ENCODE measurements around the gene RHOBTB3. TPM values are rescaled to one million over a fixed set of nuclear protein-coding genes. Genes with fewer than 3 reads are reported as not detected.

Gene RHOBTB3
- total RNA-seq, 1 donor: 314 TPM

DNA sequence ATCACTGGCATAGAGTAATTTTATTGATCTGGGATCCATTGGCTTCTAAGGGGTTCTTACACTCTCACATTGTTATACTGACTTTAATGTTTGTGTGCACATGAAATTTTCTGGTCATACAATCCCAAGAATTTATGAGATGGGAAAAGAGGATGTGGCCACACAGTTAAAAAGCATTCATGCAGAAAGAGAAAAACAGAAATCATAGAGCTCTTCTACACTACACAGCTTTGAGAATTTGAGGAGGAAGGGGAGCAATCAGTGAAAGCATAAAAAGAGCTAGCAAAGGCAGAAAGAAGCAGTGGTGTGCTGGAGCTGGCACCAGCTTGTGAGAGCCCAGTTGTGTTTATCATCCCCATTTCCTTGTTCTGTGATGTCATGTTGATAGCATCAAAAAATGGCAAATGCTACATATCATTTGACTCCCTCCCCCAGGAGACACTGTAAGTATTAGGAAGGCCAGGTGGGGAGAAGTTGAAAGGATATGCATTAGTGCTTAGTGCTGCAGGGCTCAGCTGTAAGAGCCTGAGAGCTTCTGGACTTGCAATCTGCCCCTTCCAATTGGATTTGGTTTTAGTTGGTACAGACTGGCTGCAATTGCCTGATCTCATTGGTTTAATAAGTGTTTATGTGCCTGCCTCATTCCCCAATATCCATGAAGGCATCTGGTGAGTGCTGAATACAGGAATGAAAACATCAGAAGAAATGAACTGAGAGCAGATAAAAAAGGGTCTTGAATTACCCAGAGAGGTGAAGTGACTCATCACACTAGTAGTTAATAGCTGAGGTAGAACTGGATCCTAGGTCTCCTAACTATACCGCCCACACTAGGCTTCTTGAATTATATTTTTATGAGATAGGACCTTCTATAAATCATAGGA is 30.9 kb downstream of the RHOBTB3 start:
- Histone ChIP-seq H3K27ac (ENCODE audit: low read depth, low read length) (peak overlapping the region; percentile 79), H3K79me2 (ENCODE audit: insufficient read depth, low read length) (peaks cover 5% of the 10 kb centered on the region), H4K20me1 (ENCODE audit: insufficient read depth, low read length) (no peaks in the 10 kb centered on the region), H3K4me2 (ENCODE audit: insufficient read depth, low read length) (peak overlapping the region; percentile 34), H2AFZ (ENCODE audit: low read length) (no peak overlapping the region), H3K27me3 (ENCODE audit: insufficient read depth, low read length) (no peaks in the 10 kb centered on the region), H3K36me3 (ENCODE audit: insufficient read depth, low read length) (peaks cover 30% of the 10 kb centered on the region), H3K4me3 (ENCODE audit: insufficient read depth, low read length) (peak overlapping the region; percentile 4), H3K4me1 (ENCODE audit: insufficient read depth, low read length) (peaks cover 47% of the 10 kb centered on the region), H3K9me3 (ENCODE audit: low read depth, low read length) (no peaks in the 10 kb centered on the region)
- no peak for DNase-seq (ENCODE audit: insufficient read length, low spot score, missing footprints)
- TF ChIP-seq, protein P1, sequence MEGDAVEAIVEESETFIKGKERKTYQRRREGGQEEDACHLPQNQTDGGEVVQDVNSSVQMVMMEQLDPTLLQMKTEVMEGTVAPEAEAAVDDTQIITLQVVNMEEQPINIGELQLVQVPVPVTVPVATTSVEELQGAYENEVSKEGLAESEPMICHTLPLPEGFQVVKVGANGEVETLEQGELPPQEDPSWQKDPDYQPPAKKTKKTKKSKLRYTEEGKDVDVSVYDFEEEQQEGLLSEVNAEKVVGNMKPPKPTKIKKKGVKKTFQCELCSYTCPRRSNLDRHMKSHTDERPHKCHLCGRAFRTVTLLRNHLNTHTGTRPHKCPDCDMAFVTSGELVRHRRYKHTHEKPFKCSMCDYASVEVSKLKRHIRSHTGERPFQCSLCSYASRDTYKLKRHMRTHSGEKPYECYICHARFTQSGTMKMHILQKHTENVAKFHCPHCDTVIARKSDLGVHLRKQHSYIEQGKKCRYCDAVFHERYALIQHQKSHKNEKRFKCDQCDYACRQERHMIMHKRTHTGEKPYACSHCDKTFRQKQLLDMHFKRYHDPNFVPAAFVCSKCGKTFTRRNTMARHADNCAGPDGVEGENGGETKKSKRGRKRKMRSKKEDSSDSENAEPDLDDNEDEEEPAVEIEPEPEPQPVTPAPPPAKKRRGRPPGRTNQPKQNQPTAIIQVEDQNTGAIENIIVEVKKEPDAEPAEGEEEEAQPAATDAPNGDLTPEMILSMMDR (IDR thresholded peaks at IDR 0.05; ENCODE audit: extremely low read depth, low read depth, low read length): no peak

DNA sequence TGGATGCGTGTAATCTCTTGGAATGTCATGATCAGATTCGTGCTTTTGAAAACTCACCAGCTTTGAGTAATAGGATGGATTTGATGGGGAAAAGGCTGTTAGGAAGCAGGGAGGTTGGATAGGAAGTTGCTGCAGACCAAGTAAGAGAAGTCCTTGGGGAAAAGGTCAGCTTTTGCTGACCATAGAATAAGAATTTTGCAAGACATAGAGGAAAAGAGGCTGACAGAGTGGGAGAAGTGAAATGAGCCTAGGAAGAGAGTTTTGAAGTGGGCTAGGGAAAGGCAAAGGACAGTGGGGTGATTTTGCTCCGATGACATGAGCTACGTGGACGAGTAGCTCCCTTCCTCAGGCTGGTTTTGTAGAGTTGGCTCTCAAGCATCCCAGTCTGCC is 31.5 kb downstream of the RHOBTB3 start:
- H3K27me3 ChIP-seq (ENCODE audit: insufficient read depth, low read length): no peaks in the 10 kb centered on the region
- DNase-seq (ENCODE audit: insufficient read length, low spot score, missing footprints): no peak
- H4K20me1 ChIP-seq (ENCODE audit: insufficient read depth, low read length): no peaks in the 10 kb centered on the region
- H3K4me3 ChIP-seq (ENCODE audit: insufficient read depth, low read length): no peak overlapping the region
- no peak overlapping the region for H2AFZ ChIP-seq (ENCODE audit: low read length)
- H3K79me2 ChIP-seq (ENCODE audit: insufficient read depth, low read length): peaks cover 5% of the 10 kb centered on the region
- H3K4me1 ChIP-seq (ENCODE audit: insufficient read depth, low read length): peaks cover 47% of the 10 kb centered on the region
- peak overlapping the region; percentile 19 for H3K4me2 ChIP-seq (ENCODE audit: insufficient read depth, low read length)
- TF ChIP-seq, protein P1 (IDR thresholded peaks at IDR 0.05; ENCODE audit: extremely low read depth, low read depth, low read length): no peak
- H3K36me3 ChIP-seq (ENCODE audit: insufficient read depth, low read length): peaks cover 33% of the 10 kb centered on the region
- H3K9me3 ChIP-seq (ENCODE audit: low read depth, low read length): no peaks in the 10 kb centered on the region
- peak overlapping the region; percentile 79 for H3K27ac ChIP-seq (ENCODE audit: low read depth, low read length)

DNA sequence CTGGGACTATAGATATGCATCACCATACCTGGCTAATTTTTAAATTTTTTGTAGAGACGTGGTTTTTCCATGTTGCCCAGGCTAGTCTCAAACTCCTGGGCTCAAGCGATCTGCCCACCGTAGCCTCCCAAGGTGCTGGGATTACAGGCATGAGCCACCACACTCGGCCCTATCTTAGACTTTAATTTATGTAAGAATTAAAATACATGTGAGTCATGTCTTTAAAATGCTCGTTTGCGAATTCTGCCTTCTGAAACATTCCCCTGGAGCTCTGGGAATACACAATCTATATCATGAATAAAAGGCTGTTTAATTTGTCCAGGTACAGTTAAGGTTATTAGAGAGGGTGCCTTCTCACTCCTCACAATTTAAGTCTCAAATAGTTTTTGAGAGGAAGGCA is 32.8 kb downstream of the RHOBTB3 start:
- no peak overlapping the region for H3K27ac ChIP-seq (ENCODE audit: low read depth, low read length)
- no peaks in the 10 kb centered on the region for H3K79me2 ChIP-seq (ENCODE audit: insufficient read depth, low read length)
- H3K36me3 ChIP-seq (ENCODE audit: insufficient read depth, low read length): peaks cover 41% of the 10 kb centered on the region
- DNase-seq (ENCODE audit: insufficient read length, low spot score, missing footprints): no peak
- no peak overlapping the region for H2AFZ ChIP-seq (ENCODE audit: low read length)
- no peaks in the 10 kb centered on the region for H3K27me3 ChIP-seq (ENCODE audit: insufficient read depth, low read length)
- H3K4me1 ChIP-seq (ENCODE audit: insufficient read depth, low read length): peaks cover 40% of the 10 kb centered on the region
- no peaks in the 10 kb centered on the region for H3K9me3 ChIP-seq (ENCODE audit: low read depth, low read length)
- H4K20me1 ChIP-seq (ENCODE audit: insufficient read depth, low read length): no peaks in the 10 kb centered on the region
- TF ChIP-seq, protein P1 (IDR thresholded peaks at IDR 0.05; ENCODE audit: extremely low read depth, low read depth, low read length): no peak
- no peak overlapping the region for H3K4me2 ChIP-seq (ENCODE audit: insufficient read depth, low read length)
- no peak overlapping the region for H3K4me3 ChIP-seq (ENCODE audit: insufficient read depth, low read length)

DNA sequence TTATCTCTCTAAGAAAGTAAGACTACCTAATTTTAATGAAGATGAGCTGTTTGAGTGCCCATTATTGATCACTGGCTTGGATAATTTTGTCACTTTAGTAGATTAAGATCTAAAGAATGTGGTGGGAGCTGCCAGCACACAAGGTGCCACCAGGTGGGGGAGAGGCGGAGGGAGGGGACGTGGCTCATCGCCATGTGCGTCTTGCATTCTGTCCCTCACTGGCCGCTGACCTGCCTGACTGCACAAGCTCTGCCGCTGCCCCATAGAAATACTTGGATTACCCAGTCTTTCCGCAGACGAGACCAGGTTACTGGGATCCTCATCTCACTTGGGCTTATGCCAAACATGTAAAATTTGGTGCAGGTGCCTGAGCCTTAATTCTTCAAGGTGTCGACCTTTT is 37.6 kb downstream of the RHOBTB3 start:
- H3K4me1 ChIP-seq (ENCODE audit: insufficient read depth, low read length): peaks cover 15% of the 10 kb centered on the region
- H3K9me3 ChIP-seq (ENCODE audit: low read depth, low read length): no peaks in the 10 kb centered on the region
- no peak for DNase-seq (ENCODE audit: insufficient read length, low spot score, missing footprints)
- no peak overlapping the region for H3K4me2 ChIP-seq (ENCODE audit: insufficient read depth, low read length)
- H3K27me3 ChIP-seq (ENCODE audit: insufficient read depth, low read length): no peaks in the 10 kb centered on the region
- peaks cover 72% of the 10 kb centered on the region for H3K36me3 ChIP-seq (ENCODE audit: insufficient read depth, low read length)
- peaks cover 2% of the 10 kb centered on the region for H4K20me1 ChIP-seq (ENCODE audit: insufficient read depth, low read length)
- H3K27ac ChIP-seq (ENCODE audit: low read depth, low read length): no peak overlapping the region
- TF ChIP-seq, protein P1 (IDR thresholded peaks at IDR 0.05; ENCODE audit: extremely low read depth, low read depth, low read length): no peak
- no peak overlapping the region for H2AFZ ChIP-seq (ENCODE audit: low read length)
- no peak overlapping the region for H3K4me3 ChIP-seq (ENCODE audit: insufficient read depth, low read length)
- no peaks in the 10 kb centered on the region for H3K79me2 ChIP-seq (ENCODE audit: insufficient read depth, low read length)

Measured in osteoblast (primary cell).